K562 (cell line): Measurements from ENCODE around the gene TRIO. TPM values are rescaled to one million over a fixed set of nuclear protein-coding genes. Genes with fewer than 3 reads are reported as not detected.

Source experiments
- CBFB ChIP-seq: sonication (generic); formaldehyde crosslinking; IDR thresholded peaks from 2 replicates; pipeline ENCODE4 v1.4.0; 2020; ENCODE audit warnings: mild to moderate bottlenecking, missing genetic modification reagents
- FOXA1 ChIP-seq: fragments of 450-650 bp; IDR thresholded peaks from 2 replicates; pipeline ENCODE4 v1.6.1; 2016; ENCODE audit warnings: mild to moderate bottlenecking, borderline replicate concordance
- GMEB1 ChIP-seq: fragments of 250-450 bp; sonication (Bioruptor Pico); IDR thresholded peaks from 2 replicates; pipeline ENCODE4 v1.4.0; 2020; ENCODE audit warnings: mild to moderate bottlenecking
- HMG20A ChIP-seq: fragments of 450-650 bp; formaldehyde crosslinking; conservative IDR thresholded peaks from 2 replicates; pipeline ENCODE4 v1.4.0; 2020; ENCODE audit warnings: mild to moderate bottlenecking, mixed read lengths
- KLF16 ChIP-seq: IDR thresholded peaks from 2 replicates; pipeline ENCODE4 v1.6.1; 2016; ENCODE audit warnings: antibody characterized with exemption
- NR2C2 ChIP-seq, 2 experiments: fragments of 200-800 bp in 1 of 2; sonication (Bioruptor generic) in 1 of 2; sonication (generic) in 1 of 2; formaldehyde crosslinking in 1 of 2; IDR thresholded peaks; 2 replicates each; pipeline versions ENCODE4 v1.6.1 to v1.8.0; 2016 to 2022; ENCODE audit warnings: mild to moderate bottlenecking in 1 of 2, missing compliant biosample characterization in 1 of 2, missing genetic modification characterization in 1 of 2, missing genetic modification reagents in 1 of 2
- RBM15 ChIP-seq: fragments of 200-400 bp; formaldehyde crosslinking; IDR thresholded peaks from 2 replicates; pipeline ENCODE4 v1.6.1; 2018; ENCODE audit warnings: mild to moderate bottlenecking, low read length, moderate library complexity; ENCODE audit not compliant: insufficient read depth
- RERE ChIP-seq: sonication (generic); formaldehyde crosslinking; IDR thresholded peaks from 2 replicates; pipeline ENCODE4 v1.8.0; 2023; ENCODE audit warnings: missing genetic modification reagents, mild to moderate bottlenecking, borderline replicate concordance
- SIN3B ChIP-seq: fragments of 450-650 bp; IDR thresholded peaks from 2 replicates; pipeline ENCODE4 v1.6.1; 2017; ENCODE audit warnings: low read depth, mild to moderate bottlenecking, moderate library complexity
- TFAM ChIP-seq: fragments of 250-450 bp; sonication (Bioruptor Pico); conservative IDR thresholded peaks from 2 replicates; pipeline ENCODE4 v1.5.0; 2021; ENCODE audit warnings: mild to moderate bottlenecking, moderate library complexity
- ZBTB17 ChIP-seq: fragments of 450-650 bp; formaldehyde crosslinking; IDR thresholded peaks from 2 replicates; pipeline ENCODE4 v1.4.0; 2020; ENCODE audit warnings: mild to moderate bottlenecking
- ZNF124 ChIP-seq: sonication (generic); formaldehyde crosslinking; IDR thresholded peaks from 2 replicates; pipeline ENCODE4 v1.8.1; 2022; ENCODE audit warnings: missing genetic modification reagents
- polyA plus RNA-seq, 8 experiments: library from polyadenylated mRNA; depleted of rRNA in 4 of 8; stranded (reverse) in 5 of 8; unstranded in 3 of 8; fragments of >200 nt; fragmentation: Nextera tagmentation in 2 of 8; fragmentation: Illumina TruSeq in 1 of 8; extraction: Ambion mirVana in 2 of 8; extraction: Trizol in 1 of 8; gene quantifications; 2 replicates each; pipeline versions ENCODE4 v1.2.1 to v1.2.3, GENCODE V29; 2011 to 2014; ENCODE audit warnings: inconsistent platforms in 1 of 8, missing spikeins in 1 of 8
- total RNA-seq, 7 experiments: library from RNA; depleted of rRNA in 6 of 7; stranded (reverse); fragments of >200 nt in 6 of 7; fragmentation: Illumina TruSeq in 2 of 7; extraction: Trizol in 2 of 7; gene quantifications; 2 replicates each; pipeline versions ENCODE4 v1.2.1 to v1.2.3, GENCODE V29; 2011 to 2021; ENCODE audit warnings: low replicate concordance in 1 of 7
- TF ChIP-seq, protein P1 (sequence below): fragments of 250-450 bp; sonication (Bioruptor Pico); IDR thresholded peaks from 2 replicates; pipeline ENCODE4 v1.4.0; 2020; ENCODE audit warnings: mild to moderate bottlenecking, moderate library complexity, borderline replicate concordance

The TRIO gene
- total and polyA plus RNA-seq, 9 of the 15 experiments (the other 6 are each of a cell fraction or from before 2014, with no cell fraction given), result 0.24 to 5.0 (median 1.1) TPM

- TF ChIP-seq, protein P1, sequence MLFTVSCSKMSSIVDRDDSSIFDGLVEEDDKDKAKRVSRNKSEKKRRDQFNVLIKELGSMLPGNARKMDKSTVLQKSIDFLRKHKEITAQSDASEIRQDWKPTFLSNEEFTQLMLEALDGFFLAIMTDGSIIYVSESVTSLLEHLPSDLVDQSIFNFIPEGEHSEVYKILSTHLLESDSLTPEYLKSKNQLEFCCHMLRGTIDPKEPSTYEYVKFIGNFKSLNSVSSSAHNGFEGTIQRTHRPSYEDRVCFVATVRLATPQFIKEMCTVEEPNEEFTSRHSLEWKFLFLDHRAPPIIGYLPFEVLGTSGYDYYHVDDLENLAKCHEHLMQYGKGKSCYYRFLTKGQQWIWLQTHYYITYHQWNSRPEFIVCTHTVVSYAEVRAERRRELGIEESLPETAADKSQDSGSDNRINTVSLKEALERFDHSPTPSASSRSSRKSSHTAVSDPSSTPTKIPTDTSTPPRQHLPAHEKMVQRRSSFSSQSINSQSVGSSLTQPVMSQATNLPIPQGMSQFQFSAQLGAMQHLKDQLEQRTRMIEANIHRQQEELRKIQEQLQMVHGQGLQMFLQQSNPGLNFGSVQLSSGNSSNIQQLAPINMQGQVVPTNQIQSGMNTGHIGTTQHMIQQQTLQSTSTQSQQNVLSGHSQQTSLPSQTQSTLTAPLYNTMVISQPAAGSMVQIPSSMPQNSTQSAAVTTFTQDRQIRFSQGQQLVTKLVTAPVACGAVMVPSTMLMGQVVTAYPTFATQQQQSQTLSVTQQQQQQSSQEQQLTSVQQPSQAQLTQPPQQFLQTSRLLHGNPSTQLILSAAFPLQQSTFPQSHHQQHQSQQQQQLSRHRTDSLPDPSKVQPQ (CRISPR knock-in tag), result no peak
- no peak for TF ChIP-seq CBFB
- no peak for TF ChIP-seq ZBTB17 (CRISPR knock-in tag)
- no peak for TF ChIP-seq RBM15
- TF ChIP-seq ZNF124 (CRISPR knock-in tag), result no peak
- TF ChIP-seq KLF16, result no peak
- no peak for TF ChIP-seq TFAM
- TF ChIP-seq NR2C2 (CRISPR knock-in tag; IDR thresholded peaks at IDR 0.05), result no peak
- TF ChIP-seq NR2C2 (tag; IDR thresholded peaks at IDR 0.05), result no peak
- TF ChIP-seq HMG20A (CRISPR knock-in tag), result no peak
- TF ChIP-seq SIN3B, result no peak
- TF ChIP-seq RERE (CRISPR knock-in tag), result no peak
- TF ChIP-seq GMEB1 (CRISPR knock-in tag), result no peak
- no peak for TF ChIP-seq FOXA1
These were observed 363.5 kb downstream of the TRIO start (continued) for GRCh38 chr5:14506661-14507060.
